Measurements from ENCODE around the gene C16orf95.
"Not testable (repeated sequence)": the region's sequence is repeated elsewhere in the genome, so short reads cannot be mapped to it uniquely, and the experiment has no call there.

C16orf95 gene, protein sequence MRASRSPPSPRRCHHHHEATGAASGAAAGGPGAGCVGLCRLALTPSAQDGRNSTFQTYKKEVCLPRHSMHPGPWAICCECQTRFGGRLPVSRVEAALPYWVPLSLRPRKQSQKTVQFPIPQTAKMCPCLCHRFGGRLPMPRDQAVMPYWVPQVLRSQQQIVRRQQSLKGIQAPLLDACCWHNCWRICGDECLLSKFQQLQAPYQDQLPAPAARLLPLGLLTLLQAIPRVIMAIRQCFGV

DNA sequence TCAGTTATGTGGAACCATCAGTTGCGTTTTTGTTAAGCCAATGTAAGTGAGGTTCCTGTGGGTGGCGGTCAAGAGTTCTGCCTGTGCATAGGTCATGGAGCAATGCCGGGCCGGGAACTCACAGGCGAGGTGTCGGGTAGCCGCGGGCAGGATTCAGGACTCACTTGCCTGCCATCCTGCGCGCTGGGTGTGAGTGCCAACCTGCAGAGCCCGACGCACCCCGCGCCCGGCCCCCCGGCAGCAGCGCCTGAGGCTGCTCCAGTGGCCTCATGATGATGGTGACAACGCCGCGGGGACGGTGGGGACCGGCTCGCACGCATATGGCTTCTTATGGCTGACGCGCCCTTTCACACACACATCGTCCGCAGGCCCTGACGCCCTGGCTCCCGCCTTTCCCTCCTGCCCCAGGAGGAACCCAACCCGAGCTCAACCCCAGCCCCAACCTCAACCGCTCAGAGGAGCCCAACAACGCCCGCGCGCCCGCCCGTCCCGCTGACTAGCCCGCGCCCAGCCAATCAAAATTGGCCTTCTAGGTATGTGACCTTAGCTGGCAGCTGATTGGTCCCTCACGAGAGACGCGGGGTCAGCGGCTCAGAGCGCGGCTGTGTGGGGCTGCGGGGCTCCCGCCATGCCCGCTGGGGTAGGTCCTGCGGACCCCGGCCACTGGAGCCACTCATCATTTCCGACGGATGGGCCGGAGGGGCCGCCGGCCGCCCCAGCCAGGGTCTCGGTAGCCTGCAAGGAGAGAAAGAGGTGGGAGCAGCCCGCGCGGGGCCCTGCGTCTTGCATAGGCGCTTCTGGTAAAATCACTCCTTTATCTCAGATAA lies at the start of gene C16orf95:
TSS of gene C16orf95 (minus strand) at position 470 of the 827 bp plus-strand sequence. CDS start at position 320, 150 bp downstream.
- DNase-seq, result peak; percentile 94 to 95

DNA sequence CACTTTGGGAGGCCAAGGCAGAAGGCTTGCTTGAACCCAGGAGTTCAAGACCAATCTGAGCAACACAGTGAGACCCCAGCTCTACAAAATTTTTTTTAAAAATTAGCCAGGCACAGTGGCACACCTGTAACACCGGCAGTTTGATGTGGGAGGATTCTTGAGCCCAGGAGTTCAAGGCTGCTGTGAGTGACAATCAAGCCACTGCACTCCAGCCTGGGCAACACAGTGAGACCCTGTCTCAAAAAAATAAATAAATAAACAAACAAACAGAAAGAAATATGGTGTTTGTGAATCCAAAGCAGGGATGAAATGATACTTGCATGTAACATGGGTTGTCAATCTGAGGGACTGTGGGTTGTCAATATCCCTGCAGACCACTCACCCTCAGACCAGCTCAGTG lies 49.7 kb upstream of the C16orf95 start:
- no peak for DNase-seq

DNA sequence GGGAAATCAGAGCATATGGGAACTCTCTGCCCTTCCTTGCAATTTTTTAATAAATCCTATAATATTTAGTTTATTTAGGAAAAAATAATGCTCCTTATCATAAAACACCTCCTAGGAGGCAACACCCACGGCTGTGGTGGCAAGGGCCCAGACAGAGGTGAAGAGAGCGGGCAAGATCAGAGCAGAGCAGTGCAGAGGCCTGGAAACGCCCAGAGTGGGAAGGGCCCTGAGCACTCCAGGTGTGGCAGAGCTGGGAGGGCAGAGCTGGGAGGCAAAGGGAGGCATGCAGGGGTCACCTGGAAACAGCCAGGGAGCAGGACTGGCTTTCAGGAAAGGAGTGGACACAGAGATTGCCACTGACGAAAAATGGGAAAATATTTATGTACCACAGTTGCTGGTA lies 49.1 kb upstream of the C16orf95 start:
- no peak for DNase-seq

DNA sequence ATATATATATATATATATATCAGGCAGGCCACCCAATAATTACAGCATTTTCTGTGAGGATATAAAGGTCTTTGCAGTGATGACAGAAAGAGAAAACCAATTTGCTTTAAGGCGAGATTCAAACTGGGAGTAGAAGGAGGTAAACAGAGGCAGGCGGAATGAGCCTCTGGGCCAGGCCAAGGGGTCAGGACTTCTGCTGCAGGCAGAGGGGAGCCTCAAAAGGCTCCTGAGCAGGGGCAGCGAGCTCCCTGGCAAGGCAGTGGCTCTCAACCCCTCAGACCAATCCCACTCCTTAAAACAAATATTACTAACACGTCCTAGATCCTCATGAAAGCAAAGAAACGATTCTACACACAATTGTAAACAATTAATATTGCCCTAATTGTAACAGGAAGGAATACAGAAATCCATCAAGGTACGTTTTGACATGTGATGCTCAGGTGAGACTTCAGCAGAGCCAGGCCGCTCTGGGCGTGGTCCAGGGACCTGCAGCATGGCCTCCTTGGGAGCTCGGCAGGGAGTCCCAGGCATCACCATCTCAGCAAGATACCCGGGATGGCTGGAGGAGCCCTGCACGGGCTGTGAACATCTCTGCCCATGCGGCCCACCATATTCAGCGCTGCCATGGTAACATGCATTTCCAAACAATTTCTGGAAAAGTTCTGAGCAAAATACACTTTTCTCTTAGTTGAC lies 48.0 kb upstream of the C16orf95 start:
- DNase-seq, result no peak

DNA sequence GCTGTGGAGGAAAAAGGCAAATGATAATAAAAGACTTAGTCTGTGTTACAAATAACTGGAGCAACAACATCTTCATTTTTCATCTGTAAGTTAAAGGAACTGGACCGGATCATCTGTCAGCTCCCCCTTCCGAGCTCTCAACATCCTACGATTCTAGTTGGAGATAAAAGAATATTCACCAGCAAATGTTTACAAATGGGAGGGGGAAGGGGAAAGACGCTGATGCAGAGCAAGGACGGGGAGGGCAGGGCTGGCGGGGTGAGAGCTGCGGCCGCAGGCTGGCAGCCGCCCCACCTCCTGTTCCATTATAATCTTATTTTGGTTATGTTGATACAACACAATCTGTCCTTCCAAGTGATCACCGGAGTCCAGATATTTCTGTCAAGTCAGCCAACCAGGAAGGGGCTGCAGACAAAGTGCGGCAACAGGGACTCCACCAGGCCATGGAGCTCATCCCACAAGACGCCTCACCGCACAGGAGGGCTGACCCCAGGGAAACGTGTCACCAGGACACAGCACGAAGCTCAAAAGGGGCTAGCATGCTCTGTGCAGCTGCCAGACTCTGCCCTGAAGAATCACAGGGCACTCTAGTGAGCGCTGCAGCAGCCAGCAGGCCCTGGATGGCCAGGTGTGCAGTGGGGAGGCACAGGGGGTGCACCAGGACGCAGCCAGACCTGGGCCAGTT lies 46.7 kb upstream of the C16orf95 start:
- DNase-seq, result no peak

DNA sequence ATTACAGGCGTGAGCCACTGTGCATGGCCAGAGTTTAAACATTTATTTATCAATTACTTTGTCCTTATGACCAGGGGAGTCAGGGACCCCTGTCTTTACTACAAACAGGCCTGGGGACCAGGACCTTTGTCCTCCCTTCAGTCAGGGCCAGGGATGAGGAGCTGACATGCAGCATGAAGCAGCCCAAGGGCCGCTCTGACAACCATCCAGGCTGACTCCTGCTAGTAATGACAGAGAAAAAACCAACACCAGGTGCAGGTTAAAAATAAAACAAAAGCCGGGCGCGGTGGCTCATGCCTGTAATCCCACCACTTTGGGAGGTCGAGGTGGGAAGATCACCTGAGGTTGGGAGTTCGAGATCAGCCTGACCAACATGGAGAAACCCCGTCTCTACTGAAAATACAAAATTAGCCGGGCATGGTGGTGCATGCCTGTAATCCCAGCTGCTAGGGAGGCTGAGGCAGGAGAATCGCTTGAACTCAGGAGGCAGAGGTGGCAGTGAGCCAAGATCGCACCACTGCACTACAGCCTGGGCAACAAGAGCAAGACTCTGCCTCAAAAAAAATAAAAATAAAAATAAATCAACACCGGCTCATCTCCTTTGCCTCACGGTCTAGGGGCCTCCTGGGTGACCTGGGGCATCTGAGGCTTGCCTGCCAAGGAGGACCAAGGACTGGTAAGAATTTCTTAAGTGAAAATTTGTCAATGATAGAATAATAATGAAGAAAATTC lies 45.8 kb upstream of the C16orf95 start:
- DNase-seq, result not testable (repeated sequence)

DNA sequence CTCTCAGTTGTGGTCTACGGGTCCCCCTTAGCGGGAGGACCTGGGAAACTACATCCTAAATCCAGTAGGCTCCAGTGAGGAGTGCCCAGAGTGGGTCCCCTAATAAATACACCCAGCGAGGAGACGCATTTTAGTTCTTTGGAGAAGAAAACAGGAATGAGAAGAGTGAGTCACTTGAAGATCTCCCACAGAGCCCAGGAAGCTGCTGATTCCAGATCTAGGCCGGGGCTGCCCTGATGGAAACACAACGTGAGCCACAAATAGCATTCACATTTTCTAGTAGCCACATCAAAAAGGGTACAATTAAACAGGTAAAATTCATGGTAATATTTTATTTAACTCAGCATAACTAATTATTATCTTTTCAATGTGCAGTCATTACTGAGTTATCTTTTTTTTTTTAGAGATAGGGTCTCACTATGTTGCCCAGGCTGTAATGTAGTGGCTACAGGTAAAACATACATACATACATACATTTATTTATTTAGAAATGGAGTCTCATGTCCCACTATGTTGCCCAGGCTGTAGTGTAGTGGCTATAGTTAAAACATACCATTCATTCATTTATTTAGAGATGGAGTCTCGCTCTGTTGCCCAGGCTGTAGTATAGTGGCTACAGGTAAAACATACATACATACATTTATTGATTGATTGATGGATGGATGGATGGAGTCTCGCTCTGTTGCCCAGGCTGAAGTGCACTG lies 44.9 kb upstream of the C16orf95 start:
- no peak for DNase-seq

DNA sequence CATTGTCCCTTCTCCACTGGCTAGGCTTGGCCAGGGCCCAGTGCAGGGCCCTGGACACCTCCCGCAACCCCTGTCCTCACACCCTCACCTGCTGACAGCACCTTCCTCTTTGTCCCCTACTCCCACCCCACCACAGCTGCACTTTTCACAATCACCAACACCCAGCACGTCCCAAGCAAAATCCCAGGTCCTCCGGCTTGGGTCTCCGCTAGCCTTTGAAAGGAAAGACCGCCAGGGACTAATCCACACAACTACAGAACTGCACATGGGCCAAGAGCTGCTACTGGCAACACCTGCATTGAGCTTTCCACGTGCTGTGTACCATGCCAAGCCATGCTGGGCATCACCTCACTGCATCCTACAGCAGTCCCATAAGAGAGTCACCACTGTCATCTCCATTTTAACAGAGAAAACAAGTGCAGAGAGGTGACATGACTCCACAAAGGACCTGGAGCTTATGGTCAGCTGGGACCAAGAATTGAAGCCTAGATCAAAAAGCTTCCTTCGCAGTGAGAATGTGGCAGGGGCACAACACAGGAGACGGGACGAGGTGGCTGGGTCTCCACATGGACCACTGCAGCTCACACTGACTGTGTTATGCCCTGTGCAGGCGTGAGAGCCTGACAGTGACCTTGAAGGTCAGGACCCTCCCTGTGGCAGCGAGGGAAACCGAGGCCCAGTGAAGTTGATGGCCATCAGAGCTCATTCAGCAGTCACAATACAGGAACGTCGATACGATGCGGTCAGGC lies 43.8 kb upstream of the C16orf95 start:
- no peak for DNase-seq

DNA sequence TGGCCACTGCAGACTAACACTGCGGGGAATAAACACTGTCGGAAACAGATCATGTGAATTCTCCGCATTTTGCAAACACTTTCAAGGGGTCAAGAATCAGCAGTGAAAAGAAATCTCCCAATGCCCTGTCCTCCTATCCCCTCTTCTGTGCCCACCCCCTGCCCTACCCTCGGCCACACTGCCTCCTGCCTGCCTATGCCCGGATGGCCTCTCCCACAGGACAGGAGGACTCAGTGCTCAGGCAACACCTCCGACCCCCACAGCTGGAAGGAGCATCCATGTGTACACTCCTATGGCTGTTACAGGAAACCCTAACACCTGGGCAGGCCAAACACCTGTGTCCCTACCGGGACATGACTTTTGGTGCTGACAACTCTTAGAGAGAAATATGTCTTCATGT lies 41.9 kb upstream of the C16orf95 start:
- no peak for DNase-seq

DNA sequence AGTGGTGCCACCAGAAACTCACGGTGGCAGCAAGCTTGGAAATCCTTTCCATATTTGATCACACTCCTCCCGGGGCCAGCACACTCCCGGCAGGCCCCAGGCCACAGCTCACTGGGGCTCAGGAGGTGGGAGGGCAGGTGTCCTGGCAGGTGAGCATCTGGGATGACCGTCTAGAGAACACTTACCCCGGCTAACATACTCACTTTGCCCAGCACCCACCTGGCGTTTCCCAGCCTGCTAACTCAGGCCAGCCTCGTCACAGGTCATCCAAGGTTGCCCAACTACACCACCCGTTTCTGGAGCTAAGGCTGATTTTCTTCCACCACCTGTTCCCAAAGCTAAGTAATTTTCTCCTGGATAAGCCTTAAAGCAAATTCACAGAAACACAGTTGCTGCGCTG lies 41.5 kb upstream of the C16orf95 start:
- DNase-seq, result no peak

DNA sequence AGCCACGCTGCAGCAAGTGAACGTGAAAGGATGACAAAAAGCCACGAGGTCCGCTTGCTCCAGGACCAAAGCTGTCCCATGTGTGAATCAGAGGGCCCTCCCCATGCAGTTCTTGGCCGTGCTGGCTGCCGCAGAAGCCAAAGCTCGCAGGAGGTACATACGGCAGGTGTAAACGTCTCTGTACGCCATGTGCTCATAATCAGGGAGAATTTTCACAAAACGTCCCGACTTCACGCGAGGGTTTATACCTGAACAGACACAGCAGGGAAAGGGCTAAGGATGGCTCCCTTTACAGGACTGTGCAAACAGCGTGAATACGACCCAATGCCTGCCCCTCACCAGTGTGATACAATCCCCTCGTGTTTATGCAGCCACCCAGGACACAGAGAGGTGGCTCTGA lies 41.1 kb upstream of the C16orf95 start:
- no peak for DNase-seq

DNA sequence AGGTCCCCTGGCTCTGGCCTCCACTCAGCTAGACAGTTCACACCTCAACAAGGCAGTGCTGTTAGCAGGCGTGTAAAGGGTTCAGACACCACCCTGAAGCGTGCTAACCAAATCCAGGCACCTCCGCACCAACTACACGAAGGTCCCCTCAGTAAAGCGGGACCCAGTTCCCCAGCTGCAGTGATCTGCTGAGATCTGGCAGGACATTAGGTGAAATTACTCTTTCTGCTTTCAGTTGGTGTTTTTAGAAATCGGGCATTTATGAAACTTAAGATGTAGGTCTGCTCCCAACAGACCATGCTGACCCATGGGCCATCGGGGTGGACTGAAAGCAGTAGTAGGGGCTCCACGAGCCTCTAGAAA lies 39.3 kb upstream of the C16orf95 start:
- DNase-seq, result no peak

DNA sequence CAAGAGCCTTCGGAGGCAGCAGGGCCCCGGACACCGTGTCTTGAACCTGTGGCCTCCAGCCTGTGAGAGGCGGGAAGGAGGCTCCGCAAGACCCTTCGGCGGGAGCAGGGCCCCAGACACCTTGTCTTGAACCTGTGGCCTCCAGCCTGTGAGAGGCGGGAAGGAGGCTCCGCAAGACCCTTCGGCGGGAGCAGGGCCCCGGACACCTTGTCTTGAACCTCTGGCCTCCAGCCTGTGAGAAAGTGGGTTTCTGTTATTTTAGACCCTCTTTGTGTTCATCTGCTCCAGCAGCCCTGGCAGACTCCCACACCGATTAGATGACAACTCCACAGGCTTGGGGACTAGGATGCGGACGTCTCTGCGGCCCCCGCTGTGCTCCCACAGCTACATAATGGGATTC lies 36.4 kb upstream of the C16orf95 start:
- no peak for DNase-seq

DNA sequence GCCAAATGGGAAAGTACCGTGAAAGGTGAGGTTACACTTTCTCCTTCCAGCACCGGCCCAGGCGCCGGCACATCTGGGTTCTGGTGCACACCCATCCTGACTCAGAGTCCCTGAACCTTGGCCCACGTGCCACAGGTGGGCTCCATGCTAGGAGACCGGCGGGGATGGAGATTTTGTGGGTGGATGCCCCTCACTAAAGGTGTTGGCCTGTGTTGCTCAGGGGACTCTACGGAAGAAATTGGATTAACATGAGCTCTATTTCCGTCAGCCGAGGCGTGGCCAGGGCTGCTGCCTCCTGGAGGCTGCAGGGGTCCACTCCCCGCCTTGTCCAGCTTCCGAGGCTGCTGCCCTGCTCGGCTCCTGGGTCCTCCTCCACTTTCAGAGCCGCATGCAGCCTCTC lies 35.6 kb upstream of the C16orf95 start:
- no peak for DNase-seq

DNA sequence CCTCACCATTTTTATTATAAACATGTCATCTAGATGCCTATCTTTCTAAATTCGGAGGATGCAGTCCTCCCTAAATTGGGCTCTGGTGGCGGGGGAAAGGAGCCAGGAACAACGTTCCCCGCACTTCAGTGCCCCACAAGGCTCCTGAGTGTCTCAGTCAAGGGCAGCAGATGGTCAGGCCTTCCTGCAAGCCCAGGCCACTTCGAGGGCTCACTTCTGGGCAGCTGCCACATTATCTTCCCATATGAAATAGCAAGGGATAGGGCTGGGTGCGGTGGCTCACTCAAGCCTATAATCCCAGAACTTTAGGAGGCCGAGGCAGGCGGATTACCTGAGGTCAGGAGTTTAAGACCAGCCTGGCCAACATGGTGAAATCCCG lies 34.1 kb upstream of the C16orf95 start:
- DNase-seq, result no peak

DNA sequence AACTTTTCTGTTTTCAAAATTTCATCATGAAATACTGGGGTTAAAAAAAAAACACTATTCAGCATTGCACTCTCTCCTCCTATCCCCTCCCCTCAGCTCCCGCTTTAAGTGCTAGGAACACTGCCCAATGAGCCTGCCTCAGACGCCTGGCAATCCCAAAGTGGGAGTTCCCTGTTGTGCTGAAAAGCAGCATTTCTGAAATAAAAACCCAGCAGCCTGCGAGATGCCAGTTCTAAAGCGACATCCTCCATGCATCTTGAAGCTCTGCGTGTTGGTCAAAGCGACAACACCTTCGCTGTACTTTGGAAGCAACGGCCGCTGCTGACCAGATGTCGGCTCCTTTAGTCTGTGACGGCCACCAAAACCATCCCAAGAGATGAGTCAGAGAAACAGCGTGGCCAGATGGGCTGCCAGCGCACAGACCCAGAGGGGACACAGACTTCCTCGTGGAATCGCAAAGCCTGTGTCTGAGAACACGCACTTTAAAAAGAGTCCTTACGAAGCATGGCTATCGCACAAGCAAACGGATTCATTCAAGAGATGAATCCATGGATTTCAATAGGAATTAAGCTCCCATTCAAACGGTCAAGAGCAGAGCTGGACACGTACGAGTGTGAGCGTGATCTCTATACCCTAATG lies 33.6 kb upstream of the C16orf95 start:
- DNase-seq, result no peak

DNA sequence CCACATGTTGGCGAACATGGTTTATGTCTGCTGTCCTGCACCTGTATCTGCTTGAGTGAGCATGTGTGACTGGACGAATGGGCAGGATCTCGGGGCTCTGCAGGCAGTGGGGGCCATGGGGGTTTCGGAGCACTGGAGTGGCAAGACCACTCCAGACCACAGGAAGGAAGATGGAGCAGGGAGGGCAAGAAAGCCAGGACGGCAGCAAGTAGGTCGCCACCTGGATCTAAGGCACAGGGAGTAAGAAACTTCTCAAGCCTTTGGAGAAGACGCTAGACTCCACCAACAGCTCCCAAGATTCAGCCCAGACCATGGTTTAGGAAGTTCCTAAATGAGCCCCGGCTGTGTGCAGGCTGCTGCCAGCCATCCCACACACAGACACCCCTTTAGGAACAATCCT lies 32.8 kb upstream of the C16orf95 start:
- no peak for DNase-seq

DNA sequence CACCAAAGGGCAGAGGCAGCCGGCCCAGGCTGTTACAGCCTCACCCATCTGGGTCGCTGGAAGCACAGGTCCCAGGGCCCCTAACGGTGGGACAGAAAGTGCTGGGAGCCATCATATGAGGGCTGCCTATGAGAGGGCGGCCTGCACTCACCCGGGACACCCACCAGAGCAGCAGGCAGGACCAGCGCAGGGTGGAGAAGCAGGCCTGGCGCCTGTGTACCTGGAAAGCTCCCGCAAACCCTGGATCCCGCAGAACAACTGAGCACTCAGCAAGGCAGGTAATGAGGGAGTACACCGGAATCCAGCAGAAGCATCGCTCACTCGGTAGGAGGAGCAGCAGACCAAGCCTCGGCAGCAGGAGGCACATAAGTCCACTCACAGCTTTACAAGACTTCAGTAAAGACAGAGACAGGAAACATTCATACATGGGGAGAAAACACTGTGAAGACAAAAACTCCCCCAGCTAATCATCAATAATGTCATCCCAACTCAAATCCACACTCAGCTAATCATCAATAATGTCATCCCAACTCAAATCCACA lies 31.5 kb upstream of the C16orf95 start:
- no peak for DNase-seq

DNA sequence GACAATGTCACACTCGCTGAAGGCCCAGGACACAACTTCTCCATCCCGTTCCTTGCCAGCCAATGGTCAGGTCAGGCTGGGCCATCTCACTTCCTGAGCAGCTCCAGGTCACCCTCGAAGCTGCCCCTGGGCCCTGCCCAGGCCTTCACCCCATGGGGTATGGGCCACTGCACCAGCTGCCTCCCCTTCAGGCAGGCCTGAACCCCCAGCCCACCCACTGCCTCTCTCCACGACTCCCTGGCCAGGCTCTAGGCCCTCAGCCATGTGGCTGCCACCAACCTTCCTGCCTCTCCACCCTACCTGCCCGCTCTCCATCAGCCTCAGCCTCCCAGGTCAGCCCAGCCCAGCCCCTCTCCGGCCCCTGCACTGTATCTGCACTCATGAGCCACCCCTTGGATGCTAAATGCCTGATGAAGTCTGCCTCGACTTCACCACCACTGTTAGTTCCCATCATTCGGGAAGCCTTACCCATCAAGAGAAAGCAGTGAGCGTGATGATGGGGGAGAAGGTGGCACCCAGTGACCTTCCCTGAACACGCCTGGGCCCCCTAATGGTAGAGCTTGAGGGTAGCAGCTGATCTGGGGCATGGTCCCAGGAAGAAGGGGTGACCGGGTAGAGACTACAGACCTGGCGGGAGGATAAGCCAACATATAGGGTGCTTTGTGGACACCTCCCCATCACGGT lies 30.9 kb upstream of the C16orf95 start:
- no peak for DNase-seq

DNA sequence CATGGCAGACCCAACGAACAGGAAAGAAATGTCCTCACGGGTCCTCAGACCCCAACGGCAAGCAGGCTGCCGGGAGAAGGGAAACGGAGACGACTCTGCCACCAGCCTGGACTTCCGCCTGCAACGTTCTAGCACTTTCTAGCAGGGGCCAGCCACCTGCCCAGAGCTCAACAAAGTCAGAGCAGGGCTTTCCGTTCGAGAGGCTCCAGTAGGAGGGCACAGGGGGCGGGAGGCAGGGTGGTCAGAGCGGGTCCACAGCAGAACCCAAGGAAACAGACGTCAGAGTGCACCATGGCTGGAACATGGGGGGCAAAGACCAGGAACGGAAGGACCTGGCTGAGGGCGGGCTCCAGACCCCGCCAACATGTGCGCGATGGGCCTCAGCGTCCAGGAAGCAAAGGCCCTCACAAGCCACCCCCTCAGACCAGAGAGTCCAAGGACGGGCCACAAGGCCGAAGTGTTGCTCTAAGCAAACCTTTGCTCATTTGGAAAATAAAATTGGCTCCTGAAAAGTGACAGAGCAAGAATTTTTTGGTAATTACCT lies 29.4 kb upstream of the C16orf95 start:
- no peak for DNase-seq

All from stimulated activated CD4-positive, alpha-beta T cell treated with anti-CD3 and anti-CD28 coated beads, Interleukin-4, amount 100 ng/mL, for 4 hours (primary cell).